Neural cell (in vitro differentiated cells): Measurements from ENCODE around the gene DENND1A. TPM values are rescaled to one million over a fixed set of nuclear protein-coding genes. Genes with fewer than 3 reads are reported as not detected.

Experiments used
- H2AFZ ChIP-seq: fragments of 200-600, 300-800 bp; sonication (generic), shearing (Covaris generic); 2 replicates; pipeline ENCODE4 v1.6.0; 2014; ENCODE audit warnings: low read depth, mild to moderate bottlenecking, antibody characterized with exemption, low read length, moderate library complexity
- H3F3A ChIP-seq: fragments of 200-600 bp; shearing (Covaris generic); 2 replicates; pipeline ENCODE4 v1.6.1; 2016; ENCODE audit warnings: mild to moderate bottlenecking, moderate library complexity, mixed read lengths, antibody characterized with exemption, low read length; ENCODE audit not compliant: insufficient read depth, poor library complexity, severe bottlenecking
- H3K27ac ChIP-seq: fragments of 200-600, 300-800 bp; sonication (generic), shearing (Covaris generic); 2 replicates; pipeline ENCODE4 v1.5.1; 2014; ENCODE audit warnings: mild to moderate bottlenecking, low read length, moderate library complexity
- H3K27me3 ChIP-seq: fragments of 300-800, 200-600 bp; sonication (generic), shearing (Covaris generic); 2 replicates; pipeline ENCODE4 v1.6.0; 2014; ENCODE audit warnings: mild to moderate bottlenecking, low read depth, low read length, moderate library complexity; ENCODE audit not compliant: insufficient read depth
- H3K36me3 ChIP-seq: fragments of 300-800, 200-600 bp; sonication (generic), shearing (Covaris generic); 2 replicates; pipeline ENCODE4 v1.5.1; 2014; ENCODE audit warnings: mild to moderate bottlenecking, antibody characterized with exemption, low read length, moderate library complexity; ENCODE audit not compliant: insufficient read depth
- H3K4me2 ChIP-seq: fragments of 300-800, 200-600 bp; sonication (generic), shearing (Covaris generic); 2 replicates; pipeline ENCODE4 v1.6.0; 2014; ENCODE audit warnings: mild to moderate bottlenecking, low read length
- H3K4me3 ChIP-seq: fragments of 300-800, 200-600 bp; sonication (generic), shearing (Covaris generic); 2 replicates; pipeline ENCODE4 v1.5.1; 2014; ENCODE audit warnings: mild to moderate bottlenecking, low read length, moderate library complexity
- H3K79me2 ChIP-seq: fragments of 200-600 bp; shearing (Covaris generic); replicated peaks from 2 replicates; pipeline ENCODE4 v1.6.0; 2014; ENCODE audit warnings: mild to moderate bottlenecking, low read length, moderate library complexity; ENCODE audit not compliant: insufficient read depth
- H3K9ac ChIP-seq: fragments of 300-800, 200-600 bp; sonication (generic), shearing (Covaris generic); 2 replicates; pipeline ENCODE4 v1.6.1; 2016; ENCODE audit warnings: mild to moderate bottlenecking, low read length, mixed read lengths
- H3K9me2 ChIP-seq: fragments of 200-600 bp; shearing (Covaris generic); 2 replicates; pipeline ENCODE4 v1.6.1; 2016; ENCODE audit warnings: mild to moderate bottlenecking, low read length, mixed read lengths; ENCODE audit not compliant: insufficient read depth
- H3K9me3 ChIP-seq: fragments of 200-600, 300-800 bp; sonication (generic), shearing (Covaris generic); 2 replicates; pipeline ENCODE4 v1.6.1; 2016; ENCODE audit warnings: mild to moderate bottlenecking, mixed run types, low read length, moderate library complexity, mixed read lengths
- H4K20me1 ChIP-seq: fragments of 200-600 bp; shearing (Covaris generic); 2 replicates; pipeline ENCODE4 v1.6.1; 2016; ENCODE audit warnings: mild to moderate bottlenecking, mixed run types; ENCODE audit not compliant: insufficient read depth
- EP300 ChIP-seq: fragments of 450-650 bp; conservative IDR thresholded peaks from 2 replicates; pipeline ENCODE4 v1.6.1; 2014; ENCODE audit warnings: antibody characterized with exemption, mild to moderate bottlenecking, moderate library complexity; ENCODE audit not compliant: poor library complexity, severe bottlenecking
- EZH2 ChIP-seq: fragments of 200-600, 300-800 bp; shearing (Covaris generic), sonication (generic); IDR thresholded peaks from 2 replicates; pipeline ENCODE4 v1.6.1; 2014; ENCODE audit warnings: antibody characterized with exemption, low read length, borderline replicate concordance, mild to moderate bottlenecking; ENCODE audit not compliant: insufficient read depth, poor library complexity, severe bottlenecking
- MXI1 ChIP-seq: fragments of 450-650 bp; conservative IDR thresholded peaks from 2 replicates; pipeline ENCODE4 v1.6.1; 2014; ENCODE audit warnings: antibody characterized with exemption, mild to moderate bottlenecking; ENCODE audit not compliant: poor library complexity, severe bottlenecking
- POLR2AphosphoS5 ChIP-seq: IDR thresholded peaks from 2 replicates; pipeline ENCODE4 v1.6.1; 2012
- RAD21 ChIP-seq: fragments of 450-650 bp; conservative IDR thresholded peaks from 2 replicates; pipeline ENCODE4 v1.6.1; 2014; ENCODE audit warnings: antibody characterized with exemption, mild to moderate bottlenecking, moderate library complexity
- SMC3 ChIP-seq: fragments of 450-650 bp; conservative IDR thresholded peaks from 2 replicates; pipeline ENCODE4 v1.6.1; 2014; ENCODE audit warnings: antibody characterized with exemption, mild to moderate bottlenecking, moderate library complexity; ENCODE audit not compliant: poor library complexity
- TAF1 ChIP-seq: IDR thresholded peaks from 2 replicates; pipeline ENCODE4 v1.6.1; 2012; ENCODE audit warnings: low read depth
- polyA plus RNA-seq: library from polyadenylated mRNA; depleted of rRNA; stranded (reverse); fragments of >200 nt; gene quantifications from 2 replicates; pipeline ENCODE4 v1.2.3, GENCODE V29; 2014
- TF ChIP-seq, protein P1 (sequence below): fragments of 450-650 bp; IDR thresholded peaks from 2 replicates; pipeline ENCODE4 v1.5.1; 2014; ENCODE audit warnings: antibody characterized with exemption, mild to moderate bottlenecking, moderate library complexity; ENCODE audit not compliant: poor library complexity, severe bottlenecking
- TF ChIP-seq, protein P2 (sequence below): IDR thresholded peaks from 2 replicates; pipeline ENCODE4 v1.6.1; 2012; ENCODE audit warnings: borderline replicate concordance

Gene DENND1A
- polyA plus RNA-seq, 1 donor from 2014 or later = 2.3 TPM

DNA sequence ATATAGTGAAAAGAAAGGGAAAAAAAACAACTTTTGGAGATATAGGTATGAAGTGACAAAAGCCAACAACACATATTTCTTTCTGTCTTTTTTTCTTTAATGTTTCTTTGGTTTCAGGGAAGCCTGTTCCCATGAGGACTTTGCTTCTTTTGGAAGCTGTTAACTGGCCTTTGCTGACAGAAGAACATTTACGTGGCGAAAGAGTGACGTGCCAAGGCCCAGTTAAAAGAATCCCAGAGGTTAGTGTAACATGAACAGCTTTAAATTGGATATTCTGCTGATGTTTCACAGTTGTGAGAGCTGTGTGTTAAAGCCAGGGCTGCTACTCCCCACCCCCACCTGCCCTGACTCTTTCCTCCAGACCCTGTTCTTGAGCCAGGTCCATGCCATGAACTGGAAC, 298.1 kb downstream of the DENND1A start:
- no peaks in the 10 kb centered on the region for H3K27me3 ChIP-seq
- no peak overlapping the region for H3K4me2 ChIP-seq
- no peaks in the 10 kb centered on the region for H3K9me3 ChIP-seq
- H2AFZ ChIP-seq = no peak overlapping the region
- no peak overlapping the region for H3K27ac ChIP-seq
- no peaks in the 10 kb centered on the region for H3K79me2 ChIP-seq
- no peaks in the 10 kb centered on the region for H3K36me3 ChIP-seq
- H4K20me1 ChIP-seq = no peaks in the 10 kb centered on the region
- no peak overlapping the region for H3K9ac ChIP-seq
- no peaks in the 10 kb centered on the region for H3F3A ChIP-seq
- TF ChIP-seq SMC3 = no peak
- TF ChIP-seq, protein P1, sequence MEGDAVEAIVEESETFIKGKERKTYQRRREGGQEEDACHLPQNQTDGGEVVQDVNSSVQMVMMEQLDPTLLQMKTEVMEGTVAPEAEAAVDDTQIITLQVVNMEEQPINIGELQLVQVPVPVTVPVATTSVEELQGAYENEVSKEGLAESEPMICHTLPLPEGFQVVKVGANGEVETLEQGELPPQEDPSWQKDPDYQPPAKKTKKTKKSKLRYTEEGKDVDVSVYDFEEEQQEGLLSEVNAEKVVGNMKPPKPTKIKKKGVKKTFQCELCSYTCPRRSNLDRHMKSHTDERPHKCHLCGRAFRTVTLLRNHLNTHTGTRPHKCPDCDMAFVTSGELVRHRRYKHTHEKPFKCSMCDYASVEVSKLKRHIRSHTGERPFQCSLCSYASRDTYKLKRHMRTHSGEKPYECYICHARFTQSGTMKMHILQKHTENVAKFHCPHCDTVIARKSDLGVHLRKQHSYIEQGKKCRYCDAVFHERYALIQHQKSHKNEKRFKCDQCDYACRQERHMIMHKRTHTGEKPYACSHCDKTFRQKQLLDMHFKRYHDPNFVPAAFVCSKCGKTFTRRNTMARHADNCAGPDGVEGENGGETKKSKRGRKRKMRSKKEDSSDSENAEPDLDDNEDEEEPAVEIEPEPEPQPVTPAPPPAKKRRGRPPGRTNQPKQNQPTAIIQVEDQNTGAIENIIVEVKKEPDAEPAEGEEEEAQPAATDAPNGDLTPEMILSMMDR = no peak
- no peak for TF ChIP-seq EZH2
- no peak for TF ChIP-seq MXI1
- TF ChIP-seq TAF1 = no peak
- no peak for TF ChIP-seq POLR2AphosphoS5
- TF ChIP-seq RAD21 = no peak
- no peak for TF ChIP-seq EP300
- TF ChIP-seq, protein P2, sequence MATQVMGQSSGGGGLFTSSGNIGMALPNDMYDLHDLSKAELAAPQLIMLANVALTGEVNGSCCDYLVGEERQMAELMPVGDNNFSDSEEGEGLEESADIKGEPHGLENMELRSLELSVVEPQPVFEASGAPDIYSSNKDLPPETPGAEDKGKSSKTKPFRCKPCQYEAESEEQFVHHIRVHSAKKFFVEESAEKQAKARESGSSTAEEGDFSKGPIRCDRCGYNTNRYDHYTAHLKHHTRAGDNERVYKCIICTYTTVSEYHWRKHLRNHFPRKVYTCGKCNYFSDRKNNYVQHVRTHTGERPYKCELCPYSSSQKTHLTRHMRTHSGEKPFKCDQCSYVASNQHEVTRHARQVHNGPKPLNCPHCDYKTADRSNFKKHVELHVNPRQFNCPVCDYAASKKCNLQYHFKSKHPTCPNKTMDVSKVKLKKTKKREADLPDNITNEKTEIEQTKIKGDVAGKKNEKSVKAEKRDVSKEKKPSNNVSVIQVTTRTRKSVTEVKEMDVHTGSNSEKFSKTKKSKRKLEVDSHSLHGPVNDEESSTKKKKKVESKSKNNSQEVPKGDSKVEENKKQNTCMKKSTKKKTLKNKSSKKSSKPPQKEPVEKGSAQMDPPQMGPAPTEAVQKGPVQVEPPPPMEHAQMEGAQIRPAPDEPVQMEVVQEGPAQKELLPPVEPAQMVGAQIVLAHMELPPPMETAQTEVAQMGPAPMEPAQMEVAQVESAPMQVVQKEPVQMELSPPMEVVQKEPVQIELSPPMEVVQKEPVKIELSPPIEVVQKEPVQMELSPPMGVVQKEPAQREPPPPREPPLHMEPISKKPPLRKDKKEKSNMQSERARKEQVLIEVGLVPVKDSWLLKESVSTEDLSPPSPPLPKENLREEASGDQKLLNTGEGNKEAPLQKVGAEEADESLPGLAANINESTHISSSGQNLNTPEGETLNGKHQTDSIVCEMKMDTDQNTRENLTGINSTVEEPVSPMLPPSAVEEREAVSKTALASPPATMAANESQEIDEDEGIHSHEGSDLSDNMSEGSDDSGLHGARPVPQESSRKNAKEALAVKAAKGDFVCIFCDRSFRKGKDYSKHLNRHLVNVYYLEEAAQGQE = no peak
- H3K4me3 ChIP-seq = no peak overlapping the region
- no peaks in the 10 kb centered on the region for H3K9me2 ChIP-seq

DNA sequence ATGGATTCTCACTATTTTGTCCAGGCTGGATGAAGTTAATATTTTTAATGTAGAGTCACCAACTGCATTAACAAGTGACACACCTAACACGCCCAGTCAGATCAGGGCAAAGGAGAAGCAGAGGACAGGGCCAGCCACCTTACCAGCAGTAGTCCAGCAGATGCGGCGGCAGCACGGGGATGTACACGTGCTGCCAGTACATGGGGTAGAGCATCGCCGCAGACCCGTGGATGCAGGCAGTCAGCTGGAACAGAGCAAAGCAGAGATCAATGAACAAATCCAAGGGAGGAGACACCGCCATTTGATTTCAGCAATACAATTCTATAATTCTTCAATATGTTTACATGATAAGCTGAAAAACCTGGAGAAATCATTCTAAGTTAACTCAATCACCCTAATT, 299.7 kb downstream of the DENND1A start:
- Histone ChIP-seq H3K36me3 (no peaks in the 10 kb centered on the region), H3K9ac (no peak overlapping the region), H3F3A (no peaks in the 10 kb centered on the region), H3K27me3 (no peaks in the 10 kb centered on the region), H3K79me2 (no peaks in the 10 kb centered on the region), H3K4me2 (no peak overlapping the region), H3K27ac (no peak overlapping the region), H3K9me3 (no peaks in the 10 kb centered on the region), H3K4me3 (no peak overlapping the region), H2AFZ (no peak overlapping the region), H4K20me1 (no peaks in the 10 kb centered on the region), H3K9me2 (no peaks in the 10 kb centered on the region)
- TF ChIP-seq POLR2AphosphoS5 = no peak
- TF ChIP-seq, protein P1 = no peak
- no peak for TF ChIP-seq MXI1
- TF ChIP-seq TAF1 = no peak
- no peak for TF ChIP-seq RAD21
- TF ChIP-seq SMC3 = no peak
- TF ChIP-seq, protein P2 = no peak
